Measurements from ENCODE around the gene NUDT2.

Gene NUDT2

DNA sequence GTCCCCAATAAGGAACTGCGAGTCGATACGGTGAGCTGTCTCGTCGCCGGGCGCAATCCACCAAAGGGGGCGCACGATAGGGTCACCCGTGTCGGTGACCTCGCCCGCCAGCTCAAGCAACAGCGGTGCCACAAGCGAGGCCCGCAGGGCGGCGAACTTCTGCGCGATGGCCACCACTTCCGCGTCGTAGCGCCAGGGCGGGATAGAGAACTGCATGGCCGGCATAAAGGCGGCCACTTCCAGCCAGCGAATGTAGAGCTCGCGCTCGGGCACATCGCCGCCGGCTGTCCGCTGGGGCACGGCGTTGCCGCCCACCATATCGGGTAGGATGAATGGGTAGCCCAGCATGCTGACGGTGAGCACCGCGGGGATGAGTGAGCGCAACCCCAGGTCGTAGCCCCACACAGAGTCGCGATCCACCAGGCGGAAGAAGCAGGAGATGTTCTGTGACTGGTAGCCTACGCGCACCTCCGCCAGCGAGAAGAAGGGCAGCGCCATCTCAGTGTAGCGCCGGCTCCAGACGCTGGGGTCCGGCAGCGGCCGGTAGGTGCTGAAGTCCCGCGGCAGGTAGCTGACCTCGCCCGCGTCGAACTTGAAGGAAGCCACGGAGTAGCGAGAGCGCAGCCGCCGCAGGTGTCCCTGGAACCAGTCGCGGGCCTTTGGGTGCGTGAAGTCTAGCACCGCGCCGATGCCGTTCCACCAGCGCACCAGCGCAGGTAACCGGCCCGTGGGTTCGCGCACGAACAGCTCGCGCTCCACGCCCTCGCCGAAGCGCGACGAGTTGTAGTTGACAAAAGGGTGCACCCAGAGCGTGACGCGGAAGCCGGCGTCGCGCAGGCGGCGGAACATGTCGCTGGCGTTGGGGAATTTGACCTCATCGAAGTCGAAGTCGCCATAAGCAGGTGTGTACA is 41.9 kb downstream of the NUDT2 start:
- H3K4me3 ChIP-seq (ENCODE audit: low read depth, low read length), result no peak overlapping the region
- no peak for DNase-seq (ENCODE audit: low read depth)
- TF ChIP-seq, protein P1, sequence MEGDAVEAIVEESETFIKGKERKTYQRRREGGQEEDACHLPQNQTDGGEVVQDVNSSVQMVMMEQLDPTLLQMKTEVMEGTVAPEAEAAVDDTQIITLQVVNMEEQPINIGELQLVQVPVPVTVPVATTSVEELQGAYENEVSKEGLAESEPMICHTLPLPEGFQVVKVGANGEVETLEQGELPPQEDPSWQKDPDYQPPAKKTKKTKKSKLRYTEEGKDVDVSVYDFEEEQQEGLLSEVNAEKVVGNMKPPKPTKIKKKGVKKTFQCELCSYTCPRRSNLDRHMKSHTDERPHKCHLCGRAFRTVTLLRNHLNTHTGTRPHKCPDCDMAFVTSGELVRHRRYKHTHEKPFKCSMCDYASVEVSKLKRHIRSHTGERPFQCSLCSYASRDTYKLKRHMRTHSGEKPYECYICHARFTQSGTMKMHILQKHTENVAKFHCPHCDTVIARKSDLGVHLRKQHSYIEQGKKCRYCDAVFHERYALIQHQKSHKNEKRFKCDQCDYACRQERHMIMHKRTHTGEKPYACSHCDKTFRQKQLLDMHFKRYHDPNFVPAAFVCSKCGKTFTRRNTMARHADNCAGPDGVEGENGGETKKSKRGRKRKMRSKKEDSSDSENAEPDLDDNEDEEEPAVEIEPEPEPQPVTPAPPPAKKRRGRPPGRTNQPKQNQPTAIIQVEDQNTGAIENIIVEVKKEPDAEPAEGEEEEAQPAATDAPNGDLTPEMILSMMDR (IDR thresholded peaks at IDR 0.05; ENCODE audit: low read depth, low read length, missing control alignments), result no peak

DNA sequence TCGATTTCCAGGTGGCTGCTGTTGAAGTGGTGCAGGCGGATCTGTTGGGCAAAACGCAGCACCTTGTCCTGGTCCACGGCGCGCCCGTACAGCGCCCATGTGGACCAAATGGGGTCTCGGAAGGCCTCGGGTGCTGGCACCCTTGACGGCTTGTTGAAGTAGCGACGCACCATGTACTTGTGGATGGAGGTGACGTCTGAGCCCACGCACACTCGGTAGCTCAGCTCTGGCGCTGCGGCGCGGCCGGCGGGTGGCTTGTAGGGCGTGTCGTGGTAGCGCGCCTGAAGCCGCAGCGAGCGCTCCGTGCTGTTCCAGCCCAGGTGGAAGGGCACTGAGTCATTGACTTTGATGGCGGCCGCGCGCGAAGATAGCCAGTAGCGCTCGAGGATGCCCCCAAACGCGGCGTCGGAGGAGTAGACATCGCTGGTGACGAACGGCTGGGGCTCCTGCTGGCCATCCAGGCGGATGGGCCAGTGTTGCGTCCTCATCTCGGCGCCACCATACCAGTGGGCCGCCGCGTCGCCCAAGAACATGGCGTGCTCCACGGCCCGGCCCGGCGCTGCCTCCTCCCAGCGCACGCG is 42.6 kb downstream of the NUDT2 start:
- no peak for DNase-seq (ENCODE audit: low read depth)
- TF ChIP-seq, protein P1 (IDR thresholded peaks at IDR 0.05; ENCODE audit: low read depth, low read length, missing control alignments), result no peak
- no peak overlapping the region for H3K4me3 ChIP-seq (ENCODE audit: low read depth, low read length)

DNA sequence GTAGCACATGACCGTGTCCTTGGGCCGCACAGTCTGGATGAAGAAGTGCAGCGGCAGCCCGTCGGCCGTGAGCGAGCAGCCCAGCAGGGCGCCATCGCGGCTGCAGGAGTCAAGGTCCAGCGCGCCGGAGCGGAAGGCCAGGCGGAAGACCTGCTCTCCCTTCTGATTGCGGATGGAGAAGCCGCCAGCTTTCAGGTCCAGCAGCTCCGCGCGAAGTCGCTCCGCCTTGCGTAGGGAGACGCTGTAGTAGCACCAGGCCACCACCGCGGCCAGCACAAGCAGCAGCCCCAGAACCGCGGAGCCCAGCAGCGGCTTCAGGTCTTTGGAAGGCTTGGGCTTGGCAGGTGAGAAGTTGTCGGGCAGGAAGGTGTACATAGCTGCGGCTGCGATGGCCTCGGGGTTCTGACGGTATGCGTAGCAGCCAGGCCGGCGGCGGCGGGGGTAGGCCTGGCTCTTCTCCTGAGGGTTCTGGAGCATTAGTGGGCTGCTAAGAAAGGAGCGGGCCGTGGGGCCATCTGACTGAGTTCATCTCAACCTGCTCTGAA is 43.2 kb downstream of the NUDT2 start:
- TF ChIP-seq, protein P1 (IDR thresholded peaks at IDR 0.05; ENCODE audit: low read depth, low read length, missing control alignments), result no peak
- H3K4me3 ChIP-seq (ENCODE audit: low read depth, low read length), result no peak overlapping the region
- DNase-seq (ENCODE audit: low read depth), result no peak

DNA sequence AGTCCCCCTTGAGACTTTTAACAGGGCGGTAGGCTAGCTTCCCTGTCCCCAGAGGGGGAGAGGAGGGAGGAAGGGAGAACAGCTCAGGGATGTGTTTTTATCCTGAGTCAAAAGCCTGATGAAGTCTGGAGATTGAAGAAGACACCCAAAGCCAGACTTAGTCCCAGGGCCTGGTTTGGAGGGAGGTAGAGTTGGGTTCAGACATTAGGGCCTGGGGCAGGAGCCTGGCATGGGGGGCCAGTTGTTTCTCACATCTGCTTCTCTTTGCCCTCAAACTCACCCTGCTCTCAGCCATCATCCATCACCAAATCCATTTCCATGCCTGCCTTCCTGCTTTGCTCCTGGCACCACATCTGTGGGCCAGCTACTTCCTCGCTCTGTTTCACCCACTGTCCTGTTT is 44.4 kb downstream of the NUDT2 start:
- TF ChIP-seq, protein P1 (IDR thresholded peaks at IDR 0.05; ENCODE audit: low read depth, low read length, missing control alignments), result no peak
- DNase-seq (ENCODE audit: low read depth), result no peak
- no peak overlapping the region for H3K4me3 ChIP-seq (ENCODE audit: low read depth, low read length)

DNA sequence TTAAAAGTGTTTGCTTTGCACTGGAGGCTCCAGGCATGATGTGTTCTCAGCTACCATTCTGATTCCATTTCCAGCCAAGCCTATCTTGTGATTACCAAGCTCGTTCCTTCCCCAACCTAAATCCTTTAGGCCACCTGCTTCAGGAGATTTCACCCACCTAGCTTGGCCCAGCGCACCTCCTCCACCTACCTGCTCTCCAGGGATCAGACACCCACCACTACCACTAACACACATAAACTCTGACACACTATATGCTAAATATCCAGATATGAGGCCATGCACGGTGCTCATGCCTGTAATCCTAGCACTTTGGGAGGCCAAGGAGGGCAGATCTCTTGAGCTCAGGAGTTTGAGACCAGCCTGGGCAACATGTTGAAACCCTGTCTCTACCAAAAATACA is 45.0 kb downstream of the NUDT2 start:
- H3K4me3 ChIP-seq (ENCODE audit: low read depth, low read length), result no peak overlapping the region
- TF ChIP-seq, protein P1 (IDR thresholded peaks at IDR 0.05; ENCODE audit: low read depth, low read length, missing control alignments), result no peak
- no peak for DNase-seq (ENCODE audit: low read depth)

DNA sequence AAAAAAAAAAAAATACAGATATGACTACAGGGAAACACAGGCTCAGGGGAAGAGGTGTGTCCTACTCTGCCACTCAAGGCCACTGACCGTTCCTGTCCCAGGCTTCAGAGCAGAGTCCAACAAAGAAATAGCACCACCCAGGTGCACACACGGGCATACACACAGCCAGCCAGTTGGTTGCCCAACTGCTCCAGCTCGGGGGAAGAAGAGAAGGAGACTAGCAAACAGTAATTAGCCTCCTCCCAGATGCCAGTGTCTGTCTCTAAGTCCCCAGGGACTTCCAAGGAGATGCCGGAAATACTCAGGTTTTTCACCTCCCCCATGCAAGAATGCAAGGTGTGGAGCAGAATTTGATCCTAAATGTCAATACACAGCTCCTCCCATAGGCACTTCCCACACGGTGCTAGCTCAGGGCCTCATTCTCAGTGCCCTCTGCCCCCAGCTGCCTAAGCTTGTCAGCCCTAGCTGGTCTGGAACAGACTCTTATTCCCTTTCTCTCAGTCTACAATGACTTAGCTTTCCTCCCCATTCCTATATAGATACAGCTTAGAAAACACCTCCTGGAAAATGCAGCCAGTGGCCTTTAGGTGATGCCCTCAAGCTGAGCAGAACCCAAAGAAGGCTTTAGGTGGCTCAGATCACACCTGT is 45.7 kb downstream of the NUDT2 start:
- H3K4me3 ChIP-seq (ENCODE audit: low read depth, low read length), result no peak overlapping the region
- DNase-seq (ENCODE audit: low read depth), result no peak
- TF ChIP-seq, protein P1 (IDR thresholded peaks at IDR 0.05; ENCODE audit: low read depth, low read length, missing control alignments), result no peak
